Measurements from ENCODE around the gene GADD45B. TPM values are rescaled to one million over a fixed set of nuclear protein-coding genes. Genes with fewer than 3 reads are reported as not detected.

The GADD45B gene
- total RNA-seq, 2 donors from 2014 or later: 16.5 to 23.6 TPM

- Histone ChIP-seq H3K9ac (ENCODE audit: extremely low read depth, low read length, poor library complexity, severe bottlenecking) (peak overlapping the region; percentile 89), H3K27ac (ENCODE audit: low read depth, low read length) (no peak overlapping the region), H3K36me3 (ENCODE audit: control insufficient read depth, insufficient read depth, low read length) (no peaks in the 10 kb centered on the region), H3K4me3 (ENCODE audit: low read length) (peak overlapping the region; percentile 96), H3K27me3 (ENCODE audit: control insufficient read depth, insufficient read depth, low read length, poor library complexity, severe bottlenecking) (no peaks in the 10 kb centered on the region), H3K9me3 (ENCODE audit: control insufficient read depth, low read length) (peaks cover under 1% of the 10 kb centered on the region), H3K4me1 (ENCODE audit: control insufficient read depth, insufficient read depth, low read length) (peaks cover 4% of the 10 kb centered on the region)
- peaks cover 12% of the 10 kb centered on the region for H3K27me3 Mint-ChIP-seq (ENCODE audit: insufficient read depth)
- H3K9me3 Mint-ChIP-seq: peaks cover 5% of the 10 kb centered on the region
- H3K27ac Mint-ChIP-seq: peak overlapping the region; percentile 97
- 4 to 5% methylated on average over 10 to 27 of the region's 27 CpGs for WGBS, 2 experiments (ENCODE audit: insufficient coverage in 1 of 2, insufficient read length in 1 of 2)
- peak; percentile 70 for DNase-seq
- H3K4me1 Mint-ChIP-seq: peaks cover 2% of the 10 kb centered on the region
- peak overlapping the region; percentile 95 for H3K4me3 Mint-ChIP-seq
- TF ChIP-seq, protein P1, sequence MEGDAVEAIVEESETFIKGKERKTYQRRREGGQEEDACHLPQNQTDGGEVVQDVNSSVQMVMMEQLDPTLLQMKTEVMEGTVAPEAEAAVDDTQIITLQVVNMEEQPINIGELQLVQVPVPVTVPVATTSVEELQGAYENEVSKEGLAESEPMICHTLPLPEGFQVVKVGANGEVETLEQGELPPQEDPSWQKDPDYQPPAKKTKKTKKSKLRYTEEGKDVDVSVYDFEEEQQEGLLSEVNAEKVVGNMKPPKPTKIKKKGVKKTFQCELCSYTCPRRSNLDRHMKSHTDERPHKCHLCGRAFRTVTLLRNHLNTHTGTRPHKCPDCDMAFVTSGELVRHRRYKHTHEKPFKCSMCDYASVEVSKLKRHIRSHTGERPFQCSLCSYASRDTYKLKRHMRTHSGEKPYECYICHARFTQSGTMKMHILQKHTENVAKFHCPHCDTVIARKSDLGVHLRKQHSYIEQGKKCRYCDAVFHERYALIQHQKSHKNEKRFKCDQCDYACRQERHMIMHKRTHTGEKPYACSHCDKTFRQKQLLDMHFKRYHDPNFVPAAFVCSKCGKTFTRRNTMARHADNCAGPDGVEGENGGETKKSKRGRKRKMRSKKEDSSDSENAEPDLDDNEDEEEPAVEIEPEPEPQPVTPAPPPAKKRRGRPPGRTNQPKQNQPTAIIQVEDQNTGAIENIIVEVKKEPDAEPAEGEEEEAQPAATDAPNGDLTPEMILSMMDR (conservative IDR thresholded peaks at IDR 0.05): no peak
- no peaks in the 10 kb centered on the region for H3K36me3 Mint-ChIP-seq (ENCODE audit: low read depth)
Observed at GRCh38 chr19:2477141-2477710, 1.3 kb downstream of the GADD45B start.

GRCh38 chr19:2477732-2478191, 1.8 kb downstream of the GADD45B start:
- no peaks in the 10 kb centered on the region for H3K36me3 Mint-ChIP-seq (ENCODE audit: low read depth)
- 18 to 20% methylated on average over 7 to 20 of the region's 21 CpGs for WGBS, 2 experiments (ENCODE audit: insufficient coverage in 1 of 2, insufficient read length in 1 of 2)
- peak overlapping the region; percentile 89 for H3K9ac ChIP-seq (ENCODE audit: extremely low read depth, low read length, poor library complexity, severe bottlenecking)

DNA sequence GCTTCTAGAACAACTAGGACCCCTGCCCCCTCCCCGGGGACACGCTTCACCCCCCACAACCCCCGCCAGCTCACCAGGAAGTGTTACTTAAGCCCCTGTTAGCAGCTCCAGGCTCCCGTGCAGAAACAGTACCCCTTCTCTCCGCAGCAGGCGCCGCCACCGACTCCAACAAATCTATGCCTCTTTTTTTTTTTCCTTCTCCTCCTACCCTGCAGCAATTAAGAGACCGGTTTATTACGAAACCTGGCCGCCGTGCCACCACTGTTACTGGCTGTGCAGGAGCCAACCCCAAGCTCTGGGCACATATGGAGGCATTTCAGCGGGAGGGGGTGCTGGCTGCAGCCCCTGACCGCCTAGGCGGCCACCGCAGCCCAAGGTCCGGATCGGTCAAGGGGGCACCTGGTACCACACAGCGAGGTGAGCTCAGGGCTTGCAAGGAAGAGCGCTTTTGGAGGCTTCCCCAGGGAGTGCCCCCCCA, 2.4 kb downstream of the GADD45B start:
- H3K27ac ChIP-seq (ENCODE audit: low read depth, low read length): no peak overlapping the region
- H3K9ac ChIP-seq (ENCODE audit: extremely low read depth, low read length, poor library complexity, severe bottlenecking): peak overlapping the region; percentile 89
- peak; percentile 81 for DNase-seq
- peaks cover 14% of the 10 kb centered on the region for H3K27me3 Mint-ChIP-seq (ENCODE audit: insufficient read depth)
- H3K36me3 Mint-ChIP-seq (ENCODE audit: low read depth): no peaks in the 10 kb centered on the region
- H3K4me3 Mint-ChIP-seq: peak overlapping the region; percentile 95
- peaks cover 10% of the 10 kb centered on the region for H3K9me3 Mint-ChIP-seq
- WGBS, 2 experiments (ENCODE audit: insufficient coverage in 1 of 2, insufficient read length in 1 of 2): 6% methylated on average over 4 to 20 of the region's 20 CpGs
- H3K4me1 ChIP-seq (ENCODE audit: control insufficient read depth, insufficient read depth, low read length): peaks cover 4% of the 10 kb centered on the region
- TF ChIP-seq, protein P1 (conservative IDR thresholded peaks at IDR 0.05): peak; percentile 57
- no peaks in the 10 kb centered on the region for H3K27me3 ChIP-seq (ENCODE audit: control insufficient read depth, insufficient read depth, low read length, poor library complexity, severe bottlenecking)
- peaks cover 4% of the 10 kb centered on the region for H3K9me3 ChIP-seq (ENCODE audit: control insufficient read depth, low read length)
- peak overlapping the region; percentile 87 for H3K27ac Mint-ChIP-seq
- H3K36me3 ChIP-seq (ENCODE audit: control insufficient read depth, insufficient read depth, low read length): no peaks in the 10 kb centered on the region
- H3K4me1 Mint-ChIP-seq: peaks cover 2% of the 10 kb centered on the region
- peak overlapping the region; percentile 96 for H3K4me3 ChIP-seq (ENCODE audit: low read length)

More at GRCh38 chr19:2477732-2478191, 1.8 kb downstream of the GADD45B start:
- H3K4me1 Mint-ChIP-seq: peaks cover 2% of the 10 kb centered on the region
- H3K27me3 ChIP-seq (ENCODE audit: control insufficient read depth, insufficient read depth, low read length, poor library complexity, severe bottlenecking): no peaks in the 10 kb centered on the region
- peaks cover 4% of the 10 kb centered on the region for H3K4me1 ChIP-seq (ENCODE audit: control insufficient read depth, insufficient read depth, low read length)
- no peak for DNase-seq
- H3K9me3 ChIP-seq (ENCODE audit: control insufficient read depth, low read length): peaks cover 4% of the 10 kb centered on the region
- H3K36me3 ChIP-seq (ENCODE audit: control insufficient read depth, insufficient read depth, low read length): no peaks in the 10 kb centered on the region
- H3K4me3 Mint-ChIP-seq: peak overlapping the region; percentile 95
- TF ChIP-seq, protein P1 (conservative IDR thresholded peaks at IDR 0.05): no peak
- no peak overlapping the region for H3K27ac ChIP-seq (ENCODE audit: low read depth, low read length)
- H3K4me3 ChIP-seq (ENCODE audit: low read length): peak overlapping the region; percentile 96
- peaks cover 14% of the 10 kb centered on the region for H3K27me3 Mint-ChIP-seq (ENCODE audit: insufficient read depth)
- H3K27ac Mint-ChIP-seq: no peak overlapping the region
- H3K9me3 Mint-ChIP-seq: peaks cover 5% of the 10 kb centered on the region
